ENCODE results near the gene PRPSAP1.
"Not testable (repeated sequence)": the region's sequence is repeated elsewhere in the genome, so short reads cannot be mapped to it uniquely, and the experiment has no call there.

PRPSAP1 gene

GRCh38 chr17:76354747-76355310 lies 1.1 kb upstream of the PRPSAP1 start:
- Histone ChIP-seq H3K4me1 (ENCODE audit: control insufficient read depth, insufficient read depth, low read length) (0 out of 2 replicates have a peak, but pooled peaks cover 3% of the 10 kb centered on the region), H3K27me3 (ENCODE audit: control insufficient read depth, insufficient read depth, low read length) (no peaks in the 10 kb centered on the region), H3K36me3 (ENCODE audit: control insufficient read depth, insufficient read depth, low read length) (no peaks in the 10 kb centered on the region), H3K9ac (ENCODE audit: low read depth, low read length) (no peak overlapping the region), H3K9me3 (ENCODE audit: control insufficient read depth, insufficient read depth, low read length) (no peaks in the 10 kb centered on the region), H3K4me3 (ENCODE audit: low read depth, low read length) (no peak overlapping the region), H3K27ac (ENCODE audit: low read depth, low read length) (no peak overlapping the region)

DNA sequence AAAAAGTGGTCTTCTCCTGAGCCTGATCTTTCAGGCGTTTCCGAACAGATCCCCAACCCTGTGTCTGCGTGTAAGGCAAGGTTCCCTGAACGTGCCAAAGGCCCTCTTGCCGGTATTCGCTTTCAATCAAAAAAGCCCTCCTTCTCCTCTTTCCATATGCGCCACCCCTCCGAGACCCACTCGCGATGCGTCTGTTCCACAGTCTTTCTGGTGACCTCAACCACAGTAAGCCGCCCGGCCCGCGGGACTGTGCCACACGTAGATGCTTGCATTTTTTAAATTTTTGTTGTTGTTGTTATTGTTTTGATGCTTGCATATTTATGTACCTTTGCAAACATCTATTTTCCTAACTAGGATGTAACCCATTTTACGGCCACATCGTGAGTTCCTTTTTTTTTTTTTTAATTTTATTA lies 607 bp upstream of the PRPSAP1 start:
- H3K4me1 ChIP-seq (ENCODE audit: control insufficient read depth, insufficient read depth, low read length): 0 out of 2 replicates have a peak, but pooled peaks cover 3% of the 10 kb centered on the region
- peak overlapping the region; percentile 80 for H3K4me3 ChIP-seq (ENCODE audit: low read depth, low read length)

GRCh38 chr17:76353004-76353598 lies 615 bp downstream of the PRPSAP1 start:
- Histone ChIP-seq H3K9me3 (ENCODE audit: control insufficient read depth, insufficient read depth, low read length) (no peaks in the 10 kb centered on the region), H3K27me3 (ENCODE audit: control insufficient read depth, insufficient read depth, low read length) (no peaks in the 10 kb centered on the region), H3K27ac (ENCODE audit: low read depth, low read length) (peak overlapping the region; percentile 98), H3K9ac (ENCODE audit: low read depth, low read length) (peak overlapping the region; percentile 99; the same call in 1 of the 2 replicates), H3K36me3 (ENCODE audit: control insufficient read depth, insufficient read depth, low read length) (no peaks in the 10 kb centered on the region), H3K4me1 (ENCODE audit: control insufficient read depth, insufficient read depth, low read length) (0 out of 2 replicates have a peak, but pooled peaks cover 3% of the 10 kb centered on the region), H3K4me3 (ENCODE audit: low read depth, low read length) (peak overlapping the region; percentile 80)

More for the DNA sequence above, 607 bp upstream of the PRPSAP1 start:
- Histone ChIP-seq H3K9me3 (ENCODE audit: control insufficient read depth, insufficient read depth, low read length) (no peaks in the 10 kb centered on the region), H3K27ac (ENCODE audit: low read depth, low read length) (peak overlapping the region; percentile 98), H3K27me3 (ENCODE audit: control insufficient read depth, insufficient read depth, low read length) (no peaks in the 10 kb centered on the region), H3K36me3 (ENCODE audit: control insufficient read depth, insufficient read depth, low read length) (no peaks in the 10 kb centered on the region), H3K9ac (ENCODE audit: low read depth, low read length) (peak overlapping the region; percentile 99)

DNA sequence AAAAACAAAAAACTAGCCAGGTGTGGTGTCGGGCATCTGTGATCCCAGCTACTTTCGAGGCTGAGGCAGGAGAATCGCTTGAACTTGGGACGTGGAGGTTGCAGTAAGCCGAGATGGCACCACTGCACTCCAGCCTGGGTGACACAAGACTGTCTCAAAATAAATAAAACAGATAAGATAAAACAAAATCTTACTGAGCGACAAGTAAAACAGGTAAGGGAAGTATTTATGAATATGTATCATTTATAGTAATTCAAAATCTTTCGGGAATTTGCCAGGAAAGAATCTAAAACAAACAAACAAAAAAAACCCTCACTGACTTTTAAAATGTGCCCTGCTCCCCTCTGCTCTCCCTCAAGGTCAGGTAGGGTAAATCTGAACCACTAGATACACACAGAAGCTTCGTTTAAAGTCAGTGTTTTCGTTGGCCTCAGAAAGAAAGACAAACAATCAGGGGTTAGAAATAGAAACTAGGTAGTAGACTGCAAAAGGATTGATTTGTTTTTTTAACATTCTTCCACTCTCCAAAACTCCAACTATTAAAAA lies 2.1 kb downstream of the PRPSAP1 start:
- Histone ChIP-seq H3K36me3 (ENCODE audit: control insufficient read depth, insufficient read depth, low read length) (peaks cover 6% of the 10 kb centered on the region), H3K4me1 (ENCODE audit: control insufficient read depth, insufficient read depth, low read length) (0 out of 2 replicates have a peak, but pooled peaks cover 3% of the 10 kb centered on the region), H3K4me3 (ENCODE audit: low read depth, low read length) (no peak overlapping the region), H3K27me3 (ENCODE audit: control insufficient read depth, insufficient read depth, low read length) (no peaks in the 10 kb centered on the region), H3K9ac (ENCODE audit: low read depth, low read length) (no peak overlapping the region), H3K9me3 (ENCODE audit: control insufficient read depth, insufficient read depth, low read length) (no peaks in the 10 kb centered on the region), H3K27ac (ENCODE audit: low read depth, low read length) (no peak overlapping the region)

- Histone ChIP-seq H3K9ac (ENCODE audit: low read depth, low read length) (no peak overlapping the region), H3K27me3 (ENCODE audit: control insufficient read depth, insufficient read depth, low read length) (no peaks in the 10 kb centered on the region), H3K9me3 (ENCODE audit: control insufficient read depth, insufficient read depth, low read length) (no peaks in the 10 kb centered on the region), H3K27ac (ENCODE audit: low read depth, low read length) (no peak overlapping the region), H3K4me1 (ENCODE audit: control insufficient read depth, insufficient read depth, low read length) (0 out of 2 replicates have a peak, but pooled peaks cover 3% of the 10 kb centered on the region), H3K4me3 (ENCODE audit: low read depth, low read length) (no peak overlapping the region), H3K36me3 (ENCODE audit: control insufficient read depth, insufficient read depth, low read length) (peaks cover 18% of the 10 kb centered on the region)
Measured at GRCh38 chr17:76350463-76350862, 3.3 kb downstream of the PRPSAP1 start.

- H3K9ac ChIP-seq (ENCODE audit: low read depth, low read length); H3K9me3 ChIP-seq (ENCODE audit: control insufficient read depth, insufficient read depth, low read length); H3K27ac ChIP-seq (ENCODE audit: low read depth, low read length); H3K27me3 ChIP-seq (ENCODE audit: control insufficient read depth, insufficient read depth, low read length); H3K4me3 ChIP-seq (ENCODE audit: low read depth, low read length); H3K4me1 ChIP-seq (ENCODE audit: control insufficient read depth, insufficient read depth, low read length): not testable (repeated sequence)
- peaks cover 33% of the 10 kb centered on the region for H3K36me3 ChIP-seq (ENCODE audit: control insufficient read depth, insufficient read depth, low read length)
Measured at GRCh38 chr17:76346936-76347335, 6.8 kb downstream of the PRPSAP1 start.

- Histone ChIP-seq H3K9ac (ENCODE audit: low read depth, low read length) (no peak overlapping the region), H3K36me3 (ENCODE audit: control insufficient read depth, insufficient read depth, low read length) (peaks cover 35% of the 10 kb centered on the region)
Measured at GRCh38 chr17:76345377-76345974, 8.2 kb downstream of the PRPSAP1 start.

DNA sequence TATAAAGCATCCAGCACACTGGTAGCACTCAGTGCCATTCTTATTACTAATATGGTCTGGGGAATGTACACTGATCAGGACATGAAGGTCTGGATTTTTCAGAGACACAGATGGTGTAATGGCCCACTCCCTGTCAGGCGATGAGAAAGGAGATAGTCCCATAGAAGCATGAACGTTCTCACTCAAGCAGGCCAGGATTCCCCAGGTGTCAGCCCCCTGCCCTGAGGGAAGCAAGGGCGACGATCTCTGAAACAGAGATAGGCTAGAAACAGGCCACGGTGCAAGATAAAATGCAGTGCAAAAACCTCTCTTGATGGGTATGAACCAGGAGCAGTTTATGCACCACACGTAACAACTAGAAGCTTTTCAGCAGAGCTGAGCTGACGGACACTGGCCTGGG lies 10.6 kb downstream of the PRPSAP1 start:
- H3K9ac ChIP-seq (ENCODE audit: low read depth, low read length): no peak overlapping the region
- H3K4me1 ChIP-seq (ENCODE audit: control insufficient read depth, insufficient read depth, low read length): no peaks in the 10 kb centered on the region
- H3K27me3 ChIP-seq (ENCODE audit: control insufficient read depth, insufficient read depth, low read length): no peaks in the 10 kb centered on the region
- no peak overlapping the region for H3K4me3 ChIP-seq (ENCODE audit: low read depth, low read length)
- no peak overlapping the region for H3K27ac ChIP-seq (ENCODE audit: low read depth, low read length)
- no peaks in the 10 kb centered on the region for H3K9me3 ChIP-seq (ENCODE audit: control insufficient read depth, insufficient read depth, low read length)
- peaks cover 35% of the 10 kb centered on the region for H3K36me3 ChIP-seq (ENCODE audit: control insufficient read depth, insufficient read depth, low read length)

More at GRCh38 chr17:76345377-76345974, 8.2 kb downstream of the PRPSAP1 start:
- Histone ChIP-seq H3K27me3 (ENCODE audit: control insufficient read depth, insufficient read depth, low read length) (no peaks in the 10 kb centered on the region), H3K4me1 (ENCODE audit: control insufficient read depth, insufficient read depth, low read length) (no peaks in the 10 kb centered on the region), H3K27ac (ENCODE audit: low read depth, low read length) (no peak overlapping the region), H3K4me3 (ENCODE audit: low read depth, low read length) (no peak overlapping the region), H3K9me3 (ENCODE audit: control insufficient read depth, insufficient read depth, low read length) (no peaks in the 10 kb centered on the region)

- peaks cover 26% of the 10 kb centered on the region for H3K36me3 ChIP-seq (ENCODE audit: control insufficient read depth, insufficient read depth, low read length)
- no peaks in the 10 kb centered on the region for H3K4me1 ChIP-seq (ENCODE audit: control insufficient read depth, insufficient read depth, low read length)
- no peak overlapping the region for H3K27ac ChIP-seq (ENCODE audit: low read depth, low read length)
- H3K4me3 ChIP-seq (ENCODE audit: low read depth, low read length): no peak overlapping the region
- H3K9me3 ChIP-seq (ENCODE audit: control insufficient read depth, insufficient read depth, low read length): no peaks in the 10 kb centered on the region
- no peaks in the 10 kb centered on the region for H3K27me3 ChIP-seq (ENCODE audit: control insufficient read depth, insufficient read depth, low read length)
- H3K9ac ChIP-seq (ENCODE audit: low read depth, low read length): no peak overlapping the region
Measured at GRCh38 chr17:76341301-76341700, 12.4 kb downstream of the PRPSAP1 start.

- H3K27me3 ChIP-seq (ENCODE audit: control insufficient read depth, insufficient read depth, low read length): no peaks in the 10 kb centered on the region
- H3K36me3 ChIP-seq (ENCODE audit: control insufficient read depth, insufficient read depth, low read length): peaks cover 6% of the 10 kb centered on the region
- no peak overlapping the region for H3K4me3 ChIP-seq (ENCODE audit: low read depth, low read length)
- H3K9ac ChIP-seq (ENCODE audit: low read depth, low read length): no peak overlapping the region
- H3K4me1 ChIP-seq (ENCODE audit: control insufficient read depth, insufficient read depth, low read length): peaks cover 3% of the 10 kb centered on the region; the same call in 1 of the 2 replicates
- H3K27ac ChIP-seq (ENCODE audit: low read depth, low read length): no peak overlapping the region
- no peaks in the 10 kb centered on the region for H3K9me3 ChIP-seq (ENCODE audit: control insufficient read depth, insufficient read depth, low read length)
Measured at GRCh38 chr17:76337413-76337777, 16.3 kb downstream of the PRPSAP1 start.

All from HUES48 (cell line).